ENCODE results near the gene CEP83.

GRCh38 chr12:94353130-94353529 lies 106.5 kb downstream of the CEP83 start:
- TF ChIP-seq, protein P1, sequence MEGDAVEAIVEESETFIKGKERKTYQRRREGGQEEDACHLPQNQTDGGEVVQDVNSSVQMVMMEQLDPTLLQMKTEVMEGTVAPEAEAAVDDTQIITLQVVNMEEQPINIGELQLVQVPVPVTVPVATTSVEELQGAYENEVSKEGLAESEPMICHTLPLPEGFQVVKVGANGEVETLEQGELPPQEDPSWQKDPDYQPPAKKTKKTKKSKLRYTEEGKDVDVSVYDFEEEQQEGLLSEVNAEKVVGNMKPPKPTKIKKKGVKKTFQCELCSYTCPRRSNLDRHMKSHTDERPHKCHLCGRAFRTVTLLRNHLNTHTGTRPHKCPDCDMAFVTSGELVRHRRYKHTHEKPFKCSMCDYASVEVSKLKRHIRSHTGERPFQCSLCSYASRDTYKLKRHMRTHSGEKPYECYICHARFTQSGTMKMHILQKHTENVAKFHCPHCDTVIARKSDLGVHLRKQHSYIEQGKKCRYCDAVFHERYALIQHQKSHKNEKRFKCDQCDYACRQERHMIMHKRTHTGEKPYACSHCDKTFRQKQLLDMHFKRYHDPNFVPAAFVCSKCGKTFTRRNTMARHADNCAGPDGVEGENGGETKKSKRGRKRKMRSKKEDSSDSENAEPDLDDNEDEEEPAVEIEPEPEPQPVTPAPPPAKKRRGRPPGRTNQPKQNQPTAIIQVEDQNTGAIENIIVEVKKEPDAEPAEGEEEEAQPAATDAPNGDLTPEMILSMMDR (IDR thresholded peaks at IDR 0.05; ENCODE audit: low read depth, low read length, poor library complexity, severe bottlenecking), result no peak
- TF ChIP-seq EZH2phosphoT487 (IDR thresholded peaks at IDR 0.05; ENCODE audit: borderline replicate concordance, low read length), result no peak
